Hepatocyte (in vitro differentiated cells): ENCODE data around the gene PGLYRP4. TPM values are rescaled to one million over a fixed set of nuclear protein-coding genes. Genes with fewer than 3 reads are reported as not detected.

Experiments
- DNase-seq: peaks from one replicate; pipeline ENCODE4 v3.0.0-alpha.2; 2016; ENCODE audit warnings: low spot score
- H2AFZ ChIP-seq: fragments of 200-600 bp; sonication (generic); 2 replicates; pipeline ENCODE4 v1.6.0; 2016; ENCODE audit warnings: antibody characterized with exemption, mild to moderate bottlenecking
- H3K27ac ChIP-seq: fragments of 200-600 bp; sonication (generic); 2 replicates; pipeline ENCODE4 v1.5.1; 2016; ENCODE audit warnings: mild to moderate bottlenecking
- H3K27me3 ChIP-seq: fragments of 200-600 bp; sonication (generic); 2 replicates; pipeline ENCODE4 v1.6.1; 2016
- H3K36me3 ChIP-seq: fragments of 200-600 bp; sonication (generic); replicated peaks from 2 replicates; pipeline ENCODE4 v1.5.1; 2016; ENCODE audit warnings: low read depth; ENCODE audit not compliant: insufficient read depth
- H3K4me1 ChIP-seq: fragments of 200-600 bp; sonication (generic); 2 replicates; pipeline ENCODE4 v1.5.1; 2016; ENCODE audit warnings: mild to moderate bottlenecking, moderate library complexity; ENCODE audit not compliant: insufficient read depth
- H3K4me2 ChIP-seq: fragments of 200-600 bp; sonication (generic); 2 replicates; pipeline ENCODE4 v1.6.0; 2016
- H3K4me3 ChIP-seq: fragments of 200-600 bp; sonication (generic); 2 replicates; pipeline ENCODE4 v1.5.1; 2016; ENCODE audit warnings: mild to moderate bottlenecking
- H3K79me2 ChIP-seq: fragments of 200-600 bp; sonication (generic); 2 replicates; pipeline ENCODE4 v1.6.0; 2017; ENCODE audit warnings: mild to moderate bottlenecking
- H3K9me2 ChIP-seq: fragments of 200-600 bp; sonication (generic); replicated peaks from 2 replicates; pipeline ENCODE4 v1.6.0; 2017; ENCODE audit warnings: mild to moderate bottlenecking; ENCODE audit not compliant: insufficient read depth
- H3K9me3 ChIP-seq: fragments of 200-600 bp; sonication (generic); 2 replicates; pipeline ENCODE4 v1.5.1; 2016; ENCODE audit warnings: low read depth, mild to moderate bottlenecking
- H4K20me1 ChIP-seq: fragments of 200-600 bp; sonication (generic); 2 replicates; pipeline ENCODE4 v1.6.0; 2016; ENCODE audit warnings: mild to moderate bottlenecking; ENCODE audit not compliant: insufficient read depth, poor library complexity, severe bottlenecking
- EZH2 ChIP-seq: fragments of 200-600 bp; sonication (generic); IDR thresholded peaks from 2 replicates; pipeline ENCODE4 v1.6.1; 2016; ENCODE audit warnings: antibody characterized with exemption, mild to moderate bottlenecking, borderline replicate concordance
- EZH2phosphoT487 ChIP-seq: fragments of 200-600 bp; sonication (generic); IDR thresholded peaks from one replicate; pipeline ENCODE4 v1.6.1; 2018; ENCODE audit warnings: antibody characterized with exemption, mild to moderate bottlenecking, low read depth, moderate library complexity; ENCODE audit not compliant: unreplicated experiment, severe bottlenecking
- WGBS: methylation state at CpG from one replicate; pipeline ENCODE4 v1.1.6; 2016; ENCODE audit warnings: low lambda C conversion rate; ENCODE audit errors: missing lambda C conversion rate; 5-methylcytosine and 5-hydroxymethylcytosine counted together
- polyA plus RNA-seq: library from polyadenylated mRNA; unstranded; fragments of >200 nt; fragmentation: Nextera tagmentation; extraction: Ambion mirVana; gene quantifications from 2 replicates; pipeline ENCODE4 v1.2.1, GENCODE V29; 2016
- total RNA-seq: library from RNA; depleted of rRNA; stranded (reverse); fragments of >200 nt; gene quantifications from 2 replicates; pipeline ENCODE4 v1.2.3, GENCODE V29; 2014
- TF ChIP-seq, protein P1 (sequence below): fragments of 200-600 bp; sonication (generic); IDR thresholded peaks from 2 replicates; pipeline ENCODE4 v1.5.1; 2016; ENCODE audit warnings: antibody characterized with exemption, mild to moderate bottlenecking; ENCODE audit not compliant: poor library complexity

PGLYRP4 gene
- total and polyA plus RNA-seq, 2 experiments from 2014 or later = not detected

GRCh38 chr1:153394391-153394790, 45.8 kb upstream of the PGLYRP4 start:
- TF ChIP-seq EZH2 = no peak
- TF ChIP-seq, protein P1, sequence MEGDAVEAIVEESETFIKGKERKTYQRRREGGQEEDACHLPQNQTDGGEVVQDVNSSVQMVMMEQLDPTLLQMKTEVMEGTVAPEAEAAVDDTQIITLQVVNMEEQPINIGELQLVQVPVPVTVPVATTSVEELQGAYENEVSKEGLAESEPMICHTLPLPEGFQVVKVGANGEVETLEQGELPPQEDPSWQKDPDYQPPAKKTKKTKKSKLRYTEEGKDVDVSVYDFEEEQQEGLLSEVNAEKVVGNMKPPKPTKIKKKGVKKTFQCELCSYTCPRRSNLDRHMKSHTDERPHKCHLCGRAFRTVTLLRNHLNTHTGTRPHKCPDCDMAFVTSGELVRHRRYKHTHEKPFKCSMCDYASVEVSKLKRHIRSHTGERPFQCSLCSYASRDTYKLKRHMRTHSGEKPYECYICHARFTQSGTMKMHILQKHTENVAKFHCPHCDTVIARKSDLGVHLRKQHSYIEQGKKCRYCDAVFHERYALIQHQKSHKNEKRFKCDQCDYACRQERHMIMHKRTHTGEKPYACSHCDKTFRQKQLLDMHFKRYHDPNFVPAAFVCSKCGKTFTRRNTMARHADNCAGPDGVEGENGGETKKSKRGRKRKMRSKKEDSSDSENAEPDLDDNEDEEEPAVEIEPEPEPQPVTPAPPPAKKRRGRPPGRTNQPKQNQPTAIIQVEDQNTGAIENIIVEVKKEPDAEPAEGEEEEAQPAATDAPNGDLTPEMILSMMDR = no peak
- TF ChIP-seq EZH2phosphoT487 = no peak
- DNase-seq = no peak

DNA sequence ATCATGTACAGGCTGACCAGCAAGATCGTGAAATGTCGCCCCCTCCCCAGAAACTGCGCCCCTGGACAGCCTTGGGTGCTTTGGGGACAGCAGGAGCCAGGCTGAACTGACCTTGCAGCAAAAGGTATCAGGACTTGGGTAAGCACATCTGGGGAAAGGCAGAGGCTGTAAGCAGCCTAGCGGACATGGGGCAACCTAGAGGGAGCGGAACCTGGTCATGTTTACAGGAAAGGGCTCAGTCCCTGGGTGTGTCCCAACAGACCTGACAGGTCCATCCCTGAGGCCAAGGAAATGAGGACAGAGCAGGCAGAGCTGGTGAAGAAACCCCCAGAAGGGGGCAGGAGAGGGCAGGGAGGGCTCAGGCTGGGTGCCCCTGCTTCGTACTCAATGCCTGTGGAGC, 45.3 kb upstream of the PGLYRP4 start:
- WGBS = 77% methylated on average over 6 of the region's 6 CpGs
- H3K27me3 ChIP-seq = no peaks in the 10 kb centered on the region
- H3K27ac ChIP-seq = no peak overlapping the region
- TF ChIP-seq EZH2 (no peak), EZH2phosphoT487 (no peak)
- TF ChIP-seq, protein P1 = no peak
- no peak for DNase-seq
- no peaks in the 10 kb centered on the region for H3K79me2 ChIP-seq
- no peak overlapping the region for H3K4me2 ChIP-seq
- no peaks in the 10 kb centered on the region for H3K36me3 ChIP-seq
- no peak overlapping the region for H3K4me3 ChIP-seq
- H3K9me2 ChIP-seq = no peaks in the 10 kb centered on the region
- no peaks in the 10 kb centered on the region for H4K20me1 ChIP-seq
- no peak overlapping the region for H2AFZ ChIP-seq
- H3K9me3 ChIP-seq = no peaks in the 10 kb centered on the region
- H3K4me1 ChIP-seq = no peaks in the 10 kb centered on the region

More at GRCh38 chr1:153394391-153394790, 45.8 kb upstream of the PGLYRP4 start:
- Histone ChIP-seq H3K4me1 (no peaks in the 10 kb centered on the region), H3K9me2 (no peaks in the 10 kb centered on the region), H3K79me2 (no peaks in the 10 kb centered on the region), H3K4me2 (no peak overlapping the region), H3K27me3 (no peaks in the 10 kb centered on the region), H3K36me3 (no peaks in the 10 kb centered on the region), H3K4me3 (no peak overlapping the region), H2AFZ (no peak overlapping the region), H3K27ac (no peak overlapping the region), H4K20me1 (no peaks in the 10 kb centered on the region), H3K9me3 (no peaks in the 10 kb centered on the region)
- WGBS = 78% methylated on average over 5 of the region's 5 CpGs

DNA sequence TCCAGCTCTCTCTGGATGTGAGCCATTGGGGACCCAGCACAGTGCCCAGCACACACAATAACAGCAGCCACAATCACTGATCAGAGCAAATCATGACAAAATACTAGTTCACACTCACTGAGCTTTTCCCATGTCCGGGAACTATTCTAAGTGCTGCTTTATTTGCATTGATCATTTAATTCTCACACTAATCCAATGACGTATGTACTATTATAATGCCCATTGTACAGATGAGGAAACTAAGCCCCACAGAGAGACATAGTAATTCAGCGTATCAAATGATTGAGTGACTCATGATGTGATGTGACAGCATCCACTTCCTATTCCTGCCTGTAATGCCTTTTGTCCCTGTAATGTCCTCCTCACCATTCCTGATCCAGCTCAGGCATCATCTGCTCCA, 44.2 kb upstream of the PGLYRP4 start:
- TF ChIP-seq, protein P1 = no peak
- TF ChIP-seq EZH2phosphoT487 (no peak), EZH2 (no peak)
- H4K20me1 ChIP-seq = no peaks in the 10 kb centered on the region
- H3K9me2 ChIP-seq = no peaks in the 10 kb centered on the region
- H3K27me3 ChIP-seq = no peaks in the 10 kb centered on the region
- H3K4me3 ChIP-seq = no peak overlapping the region
- no peak for DNase-seq
- H3K4me2 ChIP-seq = no peak overlapping the region
- no peak overlapping the region for H2AFZ ChIP-seq
- H3K9me3 ChIP-seq = no peaks in the 10 kb centered on the region
- no peak overlapping the region for H3K27ac ChIP-seq
- no peaks in the 10 kb centered on the region for H3K79me2 ChIP-seq
- H3K4me1 ChIP-seq = no peaks in the 10 kb centered on the region
- 90% methylated on average over 3 of the region's 3 CpGs for WGBS
- H3K36me3 ChIP-seq = no peaks in the 10 kb centered on the region

- no peak overlapping the region for H3K27ac ChIP-seq
- no peaks in the 10 kb centered on the region for H3K79me2 ChIP-seq
- WGBS = 68% methylated on average over 3 of the region's 3 CpGs
- no peaks in the 10 kb centered on the region for H3K4me1 ChIP-seq
- no peaks in the 10 kb centered on the region for H3K27me3 ChIP-seq
- no peak overlapping the region for H3K4me2 ChIP-seq
- no peaks in the 10 kb centered on the region for H3K9me3 ChIP-seq
- H3K4me3 ChIP-seq = no peak overlapping the region
- no peaks in the 10 kb centered on the region for H3K36me3 ChIP-seq
- TF ChIP-seq, protein P1 = no peak
- TF ChIP-seq EZH2phosphoT487 (no peak), EZH2 (no peak)
- H3K9me2 ChIP-seq = no peaks in the 10 kb centered on the region
- DNase-seq = no peak
- no peaks in the 10 kb centered on the region for H4K20me1 ChIP-seq
- no peak overlapping the region for H2AFZ ChIP-seq
These were observed 43.6 kb upstream of the PGLYRP4 start for GRCh38 chr1:153392258-153392657.
